ENCODE measurements around the gene CD3E.

CD3E gene

GRCh38 chr11:118310271-118310670 lies 5.7 kb downstream of the CD3E start:
- Histone ChIP-seq H3K27me3 (ENCODE audit: low read length) (no peaks in the 10 kb centered on the region), H3K9me2 (replicated peaks; ENCODE audit: insufficient read depth, low read length) (no peaks in the 10 kb centered on the region), H3K79me2 (ENCODE audit: insufficient read depth, low read length) (no peaks in the 10 kb centered on the region), H2AFZ (ENCODE audit: low read depth, low read length, severe bottlenecking) (no peak overlapping the region), H4K20me1 (ENCODE audit: low read depth, low read length) (no peaks in the 10 kb centered on the region), H3K36me3 (ENCODE audit: low read length) (no peaks in the 10 kb centered on the region), H3K4me2 (ENCODE audit: low read depth, low read length, poor library complexity, severe bottlenecking) (no peak overlapping the region), H3K9ac (ENCODE audit: low read length) (no peak overlapping the region), H3K27ac (ENCODE audit: low read depth, low read length) (no peak overlapping the region), H3F3A (ENCODE audit: insufficient read depth) (no peaks in the 10 kb centered on the region), H3K9me3 (ENCODE audit: insufficient read depth, low read length) (no peaks in the 10 kb centered on the region), H3K4me3 (ENCODE audit: insufficient read depth, low read length, poor library complexity, severe bottlenecking) (no peak overlapping the region)
- TF ChIP-seq CTCF (IDR thresholded peaks at IDR 0.05; ENCODE audit: insufficient read depth, low read length, poor library complexity, severe bottlenecking) (no peak), EZH2phosphoT487 (conservative IDR thresholded peaks at IDR 0.05; ENCODE audit: low read length) (no peak)

- no peaks in the 10 kb centered on the region for H3K9me2 ChIP-seq (replicated peaks; ENCODE audit: insufficient read depth, low read length)
- no peak overlapping the region for H3K27ac ChIP-seq (ENCODE audit: low read depth, low read length)
- H3F3A ChIP-seq (ENCODE audit: insufficient read depth): no peaks in the 10 kb centered on the region
- no peaks in the 10 kb centered on the region for H3K79me2 ChIP-seq (ENCODE audit: insufficient read depth, low read length)
- no peaks in the 10 kb centered on the region for H3K9me3 ChIP-seq (ENCODE audit: insufficient read depth, low read length)
- H2AFZ ChIP-seq (ENCODE audit: low read depth, low read length, severe bottlenecking): no peak overlapping the region
- H3K4me2 ChIP-seq (ENCODE audit: low read depth, low read length, poor library complexity, severe bottlenecking): no peak overlapping the region
- no peak overlapping the region for H3K4me3 ChIP-seq (ENCODE audit: insufficient read depth, low read length, poor library complexity, severe bottlenecking)
- H3K36me3 ChIP-seq (ENCODE audit: low read length): no peaks in the 10 kb centered on the region
- TF ChIP-seq EZH2phosphoT487 (conservative IDR thresholded peaks at IDR 0.05; ENCODE audit: low read length) (no peak), CTCF (IDR thresholded peaks at IDR 0.05; ENCODE audit: insufficient read depth, low read length, poor library complexity, severe bottlenecking) (no peak)
- H4K20me1 ChIP-seq (ENCODE audit: low read depth, low read length): no peaks in the 10 kb centered on the region
- no peak overlapping the region for H3K9ac ChIP-seq (ENCODE audit: low read length)
- no peaks in the 10 kb centered on the region for H3K27me3 ChIP-seq (ENCODE audit: low read length)
Observed at GRCh38 chr11:118310781-118311485, 6.4 kb downstream of the CD3E start.

GRCh38 chr11:118311518-118311917 lies 7.0 kb downstream of the CD3E start:
- Histone ChIP-seq H4K20me1 (ENCODE audit: low read depth, low read length) (no peaks in the 10 kb centered on the region), H3K9ac (ENCODE audit: low read length) (no peak overlapping the region), H3K27ac (ENCODE audit: low read depth, low read length) (no peak overlapping the region), H2AFZ (ENCODE audit: low read depth, low read length, severe bottlenecking) (no peak overlapping the region), H3K9me2 (replicated peaks; ENCODE audit: insufficient read depth, low read length) (no peaks in the 10 kb centered on the region), H3K4me3 (ENCODE audit: insufficient read depth, low read length, poor library complexity, severe bottlenecking) (no peak overlapping the region), H3K79me2 (ENCODE audit: insufficient read depth, low read length) (no peaks in the 10 kb centered on the region), H3K9me3 (ENCODE audit: insufficient read depth, low read length) (no peaks in the 10 kb centered on the region), H3K36me3 (ENCODE audit: low read length) (no peaks in the 10 kb centered on the region), H3K27me3 (ENCODE audit: low read length) (no peaks in the 10 kb centered on the region), H3K4me2 (ENCODE audit: low read depth, low read length, poor library complexity, severe bottlenecking) (no peak overlapping the region), H3F3A (ENCODE audit: insufficient read depth) (0 out of 2 replicates have a peak, but pooled peaks cover 5% of the 10 kb centered on the region)
- TF ChIP-seq EZH2phosphoT487 (conservative IDR thresholded peaks at IDR 0.05; ENCODE audit: low read length) (no peak), CTCF (IDR thresholded peaks at IDR 0.05; ENCODE audit: insufficient read depth, low read length, poor library complexity, severe bottlenecking) (no peak)
